ENCODE results near the gene ING1. TPM values are rescaled to one million over a fixed set of nuclear protein-coding genes. Genes with fewer than 3 reads are reported as not detected.

Gene ING1
- polyA plus RNA-seq, 1 experiment, result 14.3 TPM

GRCh38 chr13:110713981-110714796 is 689 bp downstream of the ING1 start:
- no peak for TF ChIP-seq CTCF (IDR thresholded peaks at IDR 0.05; ENCODE audit: insufficient read depth, low read depth, low read length)
- no peak for DNase-seq (ENCODE audit: low read depth)
- POLR2A ChIA-PET, result interaction anchor here (0.6 to 1.1 kb wide), 2 partner anchors 86 to 391 kb away, joined by 7 to 9 read pairs; no protein-coding TSS in a partner anchor
- CTCF ChIA-PET, result no interaction called here
- Histone ChIP-seq H3K4me3 (ENCODE audit: low read depth, low read length) (peak overlapping the region; percentile 92), H3K27me3 (ENCODE audit: control insufficient read depth, insufficient read depth, low read length) (no peaks in the 10 kb centered on the region), H3K36me3 (ENCODE audit: control insufficient read depth, insufficient read depth, low read length) (no peaks in the 10 kb centered on the region; the same call in 1 of the 2 replicates)

DNA sequence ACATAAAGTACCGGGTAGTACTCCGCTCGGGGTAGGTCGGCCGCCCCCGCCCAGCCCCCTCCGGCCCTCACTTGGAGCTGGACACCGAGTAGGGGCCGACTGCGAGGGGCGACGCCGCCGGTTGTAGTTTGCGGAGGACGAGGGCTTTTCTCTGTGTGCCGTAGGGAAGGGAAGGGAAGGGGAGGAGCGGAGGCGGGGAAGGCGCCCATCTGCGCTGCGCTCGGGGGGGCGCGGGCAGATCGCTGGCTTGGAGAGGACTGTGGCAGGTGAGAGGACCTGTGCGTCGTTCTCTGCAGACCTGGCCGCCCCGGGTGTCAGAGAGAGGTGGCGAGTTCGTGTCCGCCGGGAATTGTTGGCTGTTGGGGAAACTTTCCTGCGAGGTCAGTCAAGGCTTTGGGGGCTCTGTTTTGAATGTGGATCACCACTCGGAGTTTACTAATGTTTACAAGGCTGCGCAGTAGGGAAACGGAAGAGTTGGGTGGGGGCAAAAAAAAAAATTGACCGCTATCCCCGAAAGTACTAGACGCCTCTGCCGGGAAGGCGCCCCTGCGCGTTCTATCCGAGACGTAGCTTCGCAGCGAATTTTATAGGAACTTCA is 1.4 kb downstream of the ING1 start:
- ChIA-PET CTCF (interaction anchor here (0.6 kb wide), 2 partner anchors 104 to 857 kb away, joined by 3 read pairs; no protein-coding TSS in a partner anchor), POLR2A (interaction anchor here (0.6 to 1.1 kb wide), 8 partner anchors 9 to 391 kb away, joined by 3 to 9 read pairs (median 4); partner anchors contain the start of gene CARS2)
- H3K4me3 ChIP-seq (ENCODE audit: low read depth, low read length), result peak overlapping the region; percentile 92
- no peaks in the 10 kb centered on the region for H3K27me3 ChIP-seq (ENCODE audit: control insufficient read depth, insufficient read depth, low read length)
- H3K36me3 ChIP-seq (ENCODE audit: control insufficient read depth, insufficient read depth, low read length), result peaks cover 2% of the 10 kb centered on the region; the same call in 1 of the 2 replicates
- TF ChIP-seq CTCF (IDR thresholded peaks at IDR 0.05; ENCODE audit: insufficient read depth, low read depth, low read length), result peak; percentile 24; the same call in 1 of the 2 replicates
- no peak for DNase-seq (ENCODE audit: low read depth)

GRCh38 chr13:110715395-110716246 is 2.1 kb downstream of the ING1 start:
- Histone ChIP-seq H3K36me3 (ENCODE audit: control insufficient read depth, insufficient read depth, low read length) (peaks cover 2% of the 10 kb centered on the region; the same call in 1 of the 2 replicates), H3K27me3 (ENCODE audit: control insufficient read depth, insufficient read depth, low read length) (no peaks in the 10 kb centered on the region), H3K4me3 (ENCODE audit: low read depth, low read length) (peak overlapping the region; percentile 92)
- peak; percentile 45 for TF ChIP-seq CTCF (IDR thresholded peaks at IDR 0.05; ENCODE audit: insufficient read depth, low read depth, low read length)
- peak; percentile 99 for DNase-seq (ENCODE audit: low read depth)
- ChIA-PET CTCF (interaction anchor here (0.6 to 1.6 kb wide), 3 partner anchors 11 to 858 kb away, joined by 3 to 4 read pairs (median 3); no protein-coding TSS in a partner anchor), POLR2A (interaction anchor here (0.6 to 1.1 kb wide), 7 partner anchors 9 to 381 kb away, joined by 3 to 9 read pairs (median 4); partner anchors contain the start of gene CARS2)

- CTCF ChIA-PET, result interaction anchor here (0.5 to 2.8 kb wide), 6 partner anchors 11 to 153 kb away, joined by 3 to 8 read pairs (median 3); no protein-coding TSS in a partner anchor
- POLR2A ChIA-PET, result no interaction called here
- peak overlapping the region; percentile 53 for H3K4me3 ChIP-seq (ENCODE audit: low read depth, low read length)
- no peak for DNase-seq (ENCODE audit: low read depth)
- H3K36me3 ChIP-seq (ENCODE audit: control insufficient read depth, insufficient read depth, low read length), result peaks cover 2% of the 10 kb centered on the region; the same call in 1 of the 2 replicates
- no peaks in the 10 kb centered on the region for H3K27me3 ChIP-seq (ENCODE audit: control insufficient read depth, insufficient read depth, low read length)
- no peak for TF ChIP-seq CTCF (IDR thresholded peaks at IDR 0.05; ENCODE audit: insufficient read depth, low read depth, low read length)
Observed at GRCh38 chr13:110716247-110716515, 2.7 kb downstream of the ING1 start.
